Mammary epithelial cell (primary cell): ENCODE measurements around the gene RASAL3.

Source experiments
- EZH2 ChIP-seq: IDR thresholded peaks from 2 replicates; pipeline ENCODE4 v1.6.1; 2012; ENCODE audit warnings: low read length, inconsistent platforms, borderline replicate concordance
- TF ChIP-seq, protein P1 (sequence below), 2 donors: IDR thresholded peaks in 1 of 2; conservative IDR thresholded peaks in 1 of 2; 2 replicates each; pipeline ENCODE4 v1.5.1; 2011 to 2012; ENCODE audit warnings: inconsistent platforms in 2 of 2, low read length in 2 of 2, mild to moderate bottlenecking in 2 of 2, control low read depth in 1 of 2, low read depth in 1 of 2; ENCODE audit not compliant: insufficient read depth in 1 of 2; ENCODE audit errors: extremely low read depth in 1 of 2

DNA sequence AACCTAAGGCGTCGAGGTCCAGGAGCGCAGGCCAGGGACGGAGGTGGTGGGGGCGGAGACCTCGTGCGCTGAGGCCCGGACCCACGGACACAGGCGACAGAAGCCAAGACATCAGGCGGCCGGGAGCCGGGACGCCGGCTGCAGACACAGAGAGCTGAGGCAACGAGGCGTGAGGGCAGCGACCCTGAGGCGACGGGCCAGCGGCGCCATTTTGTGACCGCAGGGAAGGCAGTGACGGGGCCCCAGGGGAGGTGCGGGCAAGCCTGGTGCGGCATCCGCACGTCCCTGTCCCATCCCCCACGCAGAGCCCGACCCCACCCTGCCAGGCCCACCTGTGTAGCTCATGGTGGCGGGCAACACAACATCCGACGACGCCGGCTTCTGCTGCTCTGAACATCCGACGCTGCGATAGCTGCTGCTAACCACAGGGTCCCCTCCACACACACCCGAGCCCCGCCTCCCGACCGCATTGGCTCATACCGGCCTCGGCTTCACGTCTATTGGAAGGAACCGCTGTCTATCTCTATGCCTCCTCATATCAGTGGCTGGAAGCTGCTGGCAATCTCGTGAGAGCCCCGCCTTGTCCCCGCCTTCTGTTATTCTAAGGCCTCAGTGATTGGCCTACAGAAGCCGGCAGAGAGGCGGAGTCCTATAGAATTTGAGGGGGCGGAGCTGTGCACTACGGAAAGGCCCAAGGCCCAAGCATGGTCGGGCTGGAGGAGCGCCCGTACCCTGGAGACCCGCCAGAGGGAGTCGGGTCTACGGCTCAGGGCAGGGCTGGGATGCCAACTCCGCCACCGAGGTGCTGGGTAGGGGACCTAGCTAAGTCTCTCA is 45.5 kb downstream of the RASAL3 start, which contains the start of gene AKAP8L:
- TF ChIP-seq, protein P1, sequence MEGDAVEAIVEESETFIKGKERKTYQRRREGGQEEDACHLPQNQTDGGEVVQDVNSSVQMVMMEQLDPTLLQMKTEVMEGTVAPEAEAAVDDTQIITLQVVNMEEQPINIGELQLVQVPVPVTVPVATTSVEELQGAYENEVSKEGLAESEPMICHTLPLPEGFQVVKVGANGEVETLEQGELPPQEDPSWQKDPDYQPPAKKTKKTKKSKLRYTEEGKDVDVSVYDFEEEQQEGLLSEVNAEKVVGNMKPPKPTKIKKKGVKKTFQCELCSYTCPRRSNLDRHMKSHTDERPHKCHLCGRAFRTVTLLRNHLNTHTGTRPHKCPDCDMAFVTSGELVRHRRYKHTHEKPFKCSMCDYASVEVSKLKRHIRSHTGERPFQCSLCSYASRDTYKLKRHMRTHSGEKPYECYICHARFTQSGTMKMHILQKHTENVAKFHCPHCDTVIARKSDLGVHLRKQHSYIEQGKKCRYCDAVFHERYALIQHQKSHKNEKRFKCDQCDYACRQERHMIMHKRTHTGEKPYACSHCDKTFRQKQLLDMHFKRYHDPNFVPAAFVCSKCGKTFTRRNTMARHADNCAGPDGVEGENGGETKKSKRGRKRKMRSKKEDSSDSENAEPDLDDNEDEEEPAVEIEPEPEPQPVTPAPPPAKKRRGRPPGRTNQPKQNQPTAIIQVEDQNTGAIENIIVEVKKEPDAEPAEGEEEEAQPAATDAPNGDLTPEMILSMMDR (conservative IDR thresholded peaks at IDR 0.05 in 1 of 2, IDR thresholded peaks at IDR 0.05 in 1 of 2; ENCODE audit: extremely low read depth in 1 of 2, insufficient read depth in 1 of 2, low read depth in 1 of 2, low read length in 2 of 2): peak; percentile 51 to 77
- TF ChIP-seq EZH2: no peak
